ENCODE data around the gene GSK3A.
A peak's percentile ranks its signal among the peaks of the same experiment; 100 is the strongest.

The GSK3A gene

GRCh38 chr19:42280815-42281145 is 38.4 kb upstream of the GSK3A start:
- peak overlapping the region; percentile 62 to 80 for H3K9ac ChIP-seq (ENCODE audit: low read depth in 1 of 2, low read length in 2 of 2)
- no peaks in the 10 kb centered on the region for H3K27me3 ChIP-seq (ENCODE audit: control insufficient read depth in 1 of 2, insufficient read depth in 2 of 2, low read length in 2 of 2)
- H3K4me3 ChIP-seq (ENCODE audit: low read depth in 1 of 2, low read length in 2 of 2): peak overlapping the region; percentile 84 to 86
- peak overlapping the region; percentile 60 for H3K27ac ChIP-seq (ENCODE audit: low read depth, low read length)
- no peaks in the 10 kb centered on the region for H3K9me3 ChIP-seq (ENCODE audit: control insufficient read depth in 1 of 2, low read length in 2 of 2)
- H3K36me3 ChIP-seq (ENCODE audit: control insufficient read depth in 1 of 2, insufficient read depth in 2 of 2, low read length in 2 of 2): peaks cover 0 to 11% of the 10 kb centered on the region in 2 donors
- H3K4me1 ChIP-seq (ENCODE audit: control insufficient read depth in 1 of 2, insufficient read depth in 2 of 2, low read length in 2 of 2): peaks cover 65 to 73% of the 10 kb centered on the region in 2 donors

DNA sequence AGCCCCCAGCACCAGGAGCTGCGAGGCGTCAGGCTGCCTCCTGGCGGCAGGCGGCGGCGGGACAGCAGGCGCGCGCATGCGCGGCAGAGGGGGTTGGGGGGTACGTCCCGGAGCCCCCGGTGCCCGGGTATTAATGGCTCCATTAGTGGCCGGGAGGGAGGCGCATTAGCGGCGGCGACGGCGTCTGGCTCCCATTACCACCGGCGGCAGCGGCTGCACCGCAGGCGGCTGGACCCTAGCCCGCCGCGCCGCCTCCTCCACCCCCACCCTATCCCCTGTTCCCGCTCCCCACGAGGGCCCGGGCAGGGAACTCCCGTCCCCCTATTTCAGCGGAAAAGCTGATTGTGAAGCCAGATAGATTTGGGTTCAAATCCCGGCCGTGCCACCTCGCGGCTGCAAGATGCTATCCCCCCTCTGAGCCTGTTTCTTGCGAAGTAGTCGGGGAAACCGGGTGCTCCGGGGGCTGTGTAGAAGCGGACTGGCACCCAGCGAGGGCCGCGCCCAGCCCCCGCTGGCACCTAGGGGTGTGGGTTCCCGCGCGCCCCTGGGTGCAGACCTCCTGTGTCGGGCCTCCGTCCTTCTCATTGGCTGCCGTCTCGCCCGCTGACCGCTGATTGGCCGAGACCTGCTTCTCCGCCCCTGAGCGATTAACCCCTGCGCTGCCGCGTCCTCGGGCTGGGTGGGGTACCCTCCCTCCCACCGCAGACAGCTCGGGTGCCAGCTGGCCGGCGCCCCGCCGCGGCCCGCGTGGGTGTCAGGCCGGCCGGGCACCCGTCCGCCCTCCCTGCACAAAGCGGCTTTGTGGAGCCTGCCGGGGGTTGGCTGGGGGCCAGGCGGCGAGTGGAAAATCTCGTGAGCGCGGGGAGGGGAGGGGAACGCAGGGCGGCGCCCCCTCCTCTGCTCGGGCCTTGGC is 37.8 kb upstream of the GSK3A start:
- Histone ChIP-seq H3K4me3 (ENCODE audit: low read depth in 1 of 2, low read length in 2 of 2) (peak overlapping the region; percentile 84 to 86), H3K36me3 (ENCODE audit: control insufficient read depth in 1 of 2, insufficient read depth in 2 of 2, low read length in 2 of 2) (peaks cover 0 to 11% of the 10 kb centered on the region in 2 donors), H3K27ac (ENCODE audit: low read depth, low read length) (peak overlapping the region; percentile 60), H3K9me3 (ENCODE audit: control insufficient read depth in 1 of 2, low read length in 2 of 2) (no peaks in the 10 kb centered on the region), H3K27me3 (ENCODE audit: control insufficient read depth in 1 of 2, insufficient read depth in 2 of 2, low read length in 2 of 2) (no peaks in the 10 kb centered on the region), H3K9ac (ENCODE audit: low read depth in 1 of 2, low read length in 2 of 2) (peak overlapping the region; percentile 62 to 80), H3K4me1 (ENCODE audit: control insufficient read depth in 1 of 2, insufficient read depth in 2 of 2, low read length in 2 of 2) (peaks cover 61 to 67% of the 10 kb centered on the region in 2 donors)

- peak overlapping the region; percentile 84 to 86 for H3K4me3 ChIP-seq (ENCODE audit: low read depth in 1 of 2, low read length in 2 of 2)
- H3K27me3 ChIP-seq (ENCODE audit: control insufficient read depth in 1 of 2, insufficient read depth in 2 of 2, low read length in 2 of 2): no peaks in the 10 kb centered on the region
- H3K27ac ChIP-seq (ENCODE audit: low read depth, low read length): no peak overlapping the region
- no peaks in the 10 kb centered on the region for H3K9me3 ChIP-seq (ENCODE audit: control insufficient read depth in 1 of 2, low read length in 2 of 2)
- peaks cover 4 to 18% of the 10 kb centered on the region in 2 donors for H3K36me3 ChIP-seq (ENCODE audit: control insufficient read depth in 1 of 2, insufficient read depth in 2 of 2, low read length in 2 of 2)
- peak overlapping the region; percentile 62 to 80 for H3K9ac ChIP-seq (ENCODE audit: low read depth in 1 of 2, low read length in 2 of 2)
- peaks cover 61 to 64% of the 10 kb centered on the region in 2 donors for H3K4me1 ChIP-seq (ENCODE audit: control insufficient read depth in 1 of 2, insufficient read depth in 2 of 2, low read length in 2 of 2)
These were observed 36.9 kb upstream of the GSK3A start for GRCh38 chr19:42279155-42279901.

GRCh38 chr19:42278452-42279154 is 36.2 kb upstream of the GSK3A start:
- no peaks in the 10 kb centered on the region for H3K9me3 ChIP-seq (ENCODE audit: control insufficient read depth in 1 of 2, low read length in 2 of 2)
- peaks cover 4 to 24% of the 10 kb centered on the region in 2 donors for H3K36me3 ChIP-seq (ENCODE audit: control insufficient read depth in 1 of 2, insufficient read depth in 2 of 2, low read length in 2 of 2)
- peak overlapping the region; percentile 37 for H3K27ac ChIP-seq (ENCODE audit: low read depth, low read length)
- H3K9ac ChIP-seq (ENCODE audit: low read depth in 1 of 2, low read length in 2 of 2): peak overlapping the region; percentile 62 to 80
- H3K4me1 ChIP-seq (ENCODE audit: control insufficient read depth in 1 of 2, insufficient read depth in 2 of 2, low read length in 2 of 2): peaks cover 61 to 64% of the 10 kb centered on the region in 2 donors
- no peaks in the 10 kb centered on the region for H3K27me3 ChIP-seq (ENCODE audit: control insufficient read depth in 1 of 2, insufficient read depth in 2 of 2, low read length in 2 of 2)
- H3K4me3 ChIP-seq (ENCODE audit: low read depth in 1 of 2, low read length in 2 of 2): peak overlapping the region in 1 of 2 donors; percentile 24

GRCh38 chr19:42277821-42278451 is 35.5 kb upstream of the GSK3A start:
- peak overlapping the region in 1 of 2 donors; percentile 24 for H3K4me3 ChIP-seq (ENCODE audit: low read depth in 1 of 2, low read length in 2 of 2)
- H3K9ac ChIP-seq (ENCODE audit: low read depth in 1 of 2, low read length in 2 of 2): peak overlapping the region; percentile 34 to 62
- peaks cover 4 to 31% of the 10 kb centered on the region in 2 donors for H3K36me3 ChIP-seq (ENCODE audit: control insufficient read depth in 1 of 2, insufficient read depth in 2 of 2, low read length in 2 of 2)
- H3K27me3 ChIP-seq (ENCODE audit: control insufficient read depth in 1 of 2, insufficient read depth in 2 of 2, low read length in 2 of 2): no peaks in the 10 kb centered on the region
- peak overlapping the region; percentile 37 for H3K27ac ChIP-seq (ENCODE audit: low read depth, low read length)
- no peaks in the 10 kb centered on the region for H3K9me3 ChIP-seq (ENCODE audit: control insufficient read depth in 1 of 2, low read length in 2 of 2)
- peaks cover 56 to 59% of the 10 kb centered on the region in 2 donors for H3K4me1 ChIP-seq (ENCODE audit: control insufficient read depth in 1 of 2, insufficient read depth in 2 of 2, low read length in 2 of 2)

GRCh38 chr19:42276821-42277220 is 34.4 kb upstream of the GSK3A start:
- H3K4me3 ChIP-seq (ENCODE audit: low read depth in 1 of 2, low read length in 2 of 2): no peak overlapping the region
- H3K27me3 ChIP-seq (ENCODE audit: control insufficient read depth in 1 of 2, insufficient read depth in 2 of 2, low read length in 2 of 2): no peaks in the 10 kb centered on the region
- H3K36me3 ChIP-seq (ENCODE audit: control insufficient read depth in 1 of 2, insufficient read depth in 2 of 2, low read length in 2 of 2): peaks cover 7 to 41% of the 10 kb centered on the region in 2 donors
- H3K4me1 ChIP-seq (ENCODE audit: control insufficient read depth in 1 of 2, insufficient read depth in 2 of 2, low read length in 2 of 2): peaks cover 44 to 50% of the 10 kb centered on the region in 2 donors
- H3K27ac ChIP-seq (ENCODE audit: low read depth, low read length): no peak overlapping the region
- H3K9ac ChIP-seq (ENCODE audit: low read depth in 1 of 2, low read length in 2 of 2): no peak overlapping the region
- H3K9me3 ChIP-seq (ENCODE audit: control insufficient read depth in 1 of 2, low read length in 2 of 2): no peaks in the 10 kb centered on the region

- peaks cover 7 to 42% of the 10 kb centered on the region in 2 donors for H3K36me3 ChIP-seq (ENCODE audit: control insufficient read depth in 1 of 2, insufficient read depth in 2 of 2, low read length in 2 of 2)
- H3K27ac ChIP-seq (ENCODE audit: low read depth, low read length): no peak overlapping the region
- H3K27me3 ChIP-seq (ENCODE audit: control insufficient read depth in 1 of 2, insufficient read depth in 2 of 2, low read length in 2 of 2): no peaks in the 10 kb centered on the region
- H3K4me3 ChIP-seq (ENCODE audit: low read depth in 1 of 2, low read length in 2 of 2): no peak overlapping the region
- H3K4me1 ChIP-seq (ENCODE audit: control insufficient read depth in 1 of 2, insufficient read depth in 2 of 2, low read length in 2 of 2): peaks cover 40 to 49% of the 10 kb centered on the region in 2 donors
- no peaks in the 10 kb centered on the region for H3K9me3 ChIP-seq (ENCODE audit: control insufficient read depth in 1 of 2, low read length in 2 of 2)
- H3K9ac ChIP-seq (ENCODE audit: low read depth in 1 of 2, low read length in 2 of 2): no peak overlapping the region
These were observed 33.9 kb upstream of the GSK3A start for GRCh38 chr19:42276284-42276683.

GRCh38 chr19:42275517-42275916 is 33.1 kb upstream of the GSK3A start:
- Histone ChIP-seq H3K36me3 (ENCODE audit: control insufficient read depth in 1 of 2, insufficient read depth in 2 of 2, low read length in 2 of 2) (peaks cover 7 to 42% of the 10 kb centered on the region in 2 donors), H3K27me3 (ENCODE audit: control insufficient read depth in 1 of 2, insufficient read depth in 2 of 2, low read length in 2 of 2) (no peaks in the 10 kb centered on the region), H3K4me3 (ENCODE audit: low read depth in 1 of 2, low read length in 2 of 2) (no peak overlapping the region), H3K9ac (ENCODE audit: low read depth in 1 of 2, low read length in 2 of 2) (no peak overlapping the region), H3K27ac (ENCODE audit: low read depth, low read length) (no peak overlapping the region), H3K4me1 (ENCODE audit: control insufficient read depth in 1 of 2, insufficient read depth in 2 of 2, low read length in 2 of 2) (peaks cover 45 to 54% of the 10 kb centered on the region in 2 donors), H3K9me3 (ENCODE audit: control insufficient read depth in 1 of 2, low read length in 2 of 2) (no peaks in the 10 kb centered on the region)

DNA sequence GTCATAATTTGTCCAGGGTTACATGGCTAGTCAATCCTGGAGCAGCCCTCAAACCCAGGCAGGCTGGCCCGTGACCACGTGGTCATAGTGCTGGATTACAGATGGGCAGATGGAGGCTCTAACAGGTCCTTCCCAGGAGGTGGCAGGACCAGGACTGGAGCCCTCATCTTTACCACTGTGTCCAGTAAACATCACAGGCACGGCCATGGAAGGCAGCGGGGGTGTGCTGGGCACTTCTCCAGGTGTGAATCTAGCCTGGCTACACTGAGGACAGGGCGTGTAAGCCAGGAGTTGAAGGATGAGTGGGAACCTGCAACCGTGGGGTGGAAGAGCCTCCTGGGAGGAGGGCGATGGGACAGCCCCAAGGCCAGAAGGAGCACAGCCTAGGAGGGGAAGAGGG is 32.7 kb upstream of the GSK3A start:
- H3K4me3 ChIP-seq (ENCODE audit: low read depth in 1 of 2, low read length in 2 of 2): no peak overlapping the region
- H3K4me1 ChIP-seq (ENCODE audit: control insufficient read depth in 1 of 2, insufficient read depth in 2 of 2, low read length in 2 of 2): peaks cover 49 to 57% of the 10 kb centered on the region in 2 donors
- H3K36me3 ChIP-seq (ENCODE audit: control insufficient read depth in 1 of 2, insufficient read depth in 2 of 2, low read length in 2 of 2): peaks cover 7 to 42% of the 10 kb centered on the region in 2 donors
- H3K27me3 ChIP-seq (ENCODE audit: control insufficient read depth in 1 of 2, insufficient read depth in 2 of 2, low read length in 2 of 2): no peaks in the 10 kb centered on the region
- no peaks in the 10 kb centered on the region for H3K9me3 ChIP-seq (ENCODE audit: control insufficient read depth in 1 of 2, low read length in 2 of 2)
- H3K9ac ChIP-seq (ENCODE audit: low read depth in 1 of 2, low read length in 2 of 2): no peak overlapping the region
- no peak overlapping the region for H3K27ac ChIP-seq (ENCODE audit: low read depth, low read length)
